SU-DHL-6 (cell line): ENCODE measurements around the gene KLHL34.

Experiments used
- H2AFZ ChIP-seq: fragments of 200-600 bp; sonication (generic); 2 replicates; pipeline ENCODE4 v1.6.1; 2014; ENCODE audit warnings: low read depth, mild to moderate bottlenecking, moderate library complexity, mixed read lengths, antibody characterized with exemption, low read length; ENCODE audit not compliant: severe bottlenecking
- H3F3A ChIP-seq: fragments of 200-600 bp; shearing (Covaris generic); 2 replicates; pipeline ENCODE4 v1.6.0; 2016; ENCODE audit warnings: antibody characterized with exemption, mild to moderate bottlenecking; ENCODE audit not compliant: insufficient read depth
- H3K27ac ChIP-seq: fragments of 200-600 bp; sonication (generic); 2 replicates; pipeline ENCODE4 v1.5.1; 2016; ENCODE audit warnings: low read depth, mild to moderate bottlenecking, low read length, moderate library complexity, mixed read lengths
- H3K27me3 ChIP-seq: fragments of 200-600 bp; sonication (generic), shearing (Covaris generic); 2 replicates; pipeline ENCODE4 v1.6.0; 2014; ENCODE audit warnings: mild to moderate bottlenecking, low read length
- H3K36me3 ChIP-seq: fragments of 200-600 bp; sonication (generic); 2 replicates; pipeline ENCODE4 v1.6.1; 2014; ENCODE audit warnings: mild to moderate bottlenecking, low read length, mixed read lengths
- H3K4me2 ChIP-seq: fragments of 300-600, 200-600 bp; shearing (Covaris generic), sonication (generic); 2 replicates; pipeline ENCODE4 v1.6.0; 2014; ENCODE audit warnings: low read length, low read depth, mild to moderate bottlenecking; ENCODE audit not compliant: poor library complexity, severe bottlenecking
- H3K4me3 ChIP-seq: fragments of 200-600 bp; sonication (generic); 2 replicates; pipeline ENCODE4 v1.5.1; 2014; ENCODE audit warnings: antibody characterized with exemption, low read length, mild to moderate bottlenecking, mixed read lengths; ENCODE audit not compliant: insufficient read depth, poor library complexity, severe bottlenecking
- H3K79me2 ChIP-seq: fragments of 200-600 bp; sonication (generic); 2 replicates; pipeline ENCODE4 v1.6.1; 2014; ENCODE audit warnings: mild to moderate bottlenecking, low read length, moderate library complexity; ENCODE audit not compliant: insufficient read depth
- H3K9ac ChIP-seq: fragments of 200-600 bp; sonication (generic); 2 replicates; pipeline ENCODE4 v1.7.0; 2014; ENCODE audit warnings: mild to moderate bottlenecking, low read length
- H3K9me2 ChIP-seq: fragments of 200-600 bp; sonication (generic); replicated peaks from 2 replicates; pipeline ENCODE4 v1.6.1; 2014; ENCODE audit warnings: low read length; ENCODE audit not compliant: insufficient read depth
- H3K9me3 ChIP-seq: fragments of 200-600 bp; sonication (generic); 2 replicates; pipeline ENCODE4 v1.6.1; 2014; ENCODE audit warnings: low read length, mixed read lengths; ENCODE audit not compliant: insufficient read depth
- H4K20me1 ChIP-seq: fragments of 200-600 bp; sonication (generic); 2 replicates; pipeline ENCODE4 v1.6.1; 2014; ENCODE audit warnings: low read depth, mild to moderate bottlenecking, antibody characterized with exemption, low read length, moderate library complexity, mixed read lengths
- EZH2phosphoT487 ChIP-seq: fragments of 200-600 bp; sonication (generic), shearing (Covaris generic); conservative IDR thresholded peaks from 2 replicates; pipeline ENCODE4 v1.6.1; 2018; ENCODE audit warnings: mild to moderate bottlenecking, antibody characterized with exemption, low read length, moderate library complexity, mixed read lengths
- TF ChIP-seq, protein P1 (sequence below): fragments of 200-600 bp; sonication (generic); IDR thresholded peaks from one replicate; pipeline ENCODE4 v1.5.1; 2017; ENCODE audit warnings: antibody characterized with exemption, mild to moderate bottlenecking, low read length, moderate library complexity; ENCODE audit not compliant: insufficient read depth, poor library complexity, severe bottlenecking

The KLHL34 gene

DNA sequence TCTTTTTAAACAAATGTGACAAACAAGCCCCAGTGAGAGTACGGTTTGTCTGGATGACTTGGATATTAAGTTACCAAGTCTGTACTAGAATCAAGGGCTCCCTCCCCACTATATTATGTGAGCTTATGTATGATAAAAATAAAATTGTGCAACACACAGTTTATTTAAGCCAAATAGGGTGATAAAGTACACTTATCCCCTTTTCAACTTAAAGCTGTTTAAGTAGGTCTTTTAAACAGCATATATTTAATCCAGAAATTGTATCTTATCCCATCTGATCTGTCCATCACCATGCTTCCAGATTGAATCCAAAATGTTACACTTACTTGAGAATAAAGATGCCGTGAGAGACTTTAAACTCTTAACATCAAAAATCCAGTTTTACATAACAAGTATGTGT is 2.0 kb upstream of the KLHL34 start:
- no peaks in the 10 kb centered on the region for H3K79me2 ChIP-seq
- TF ChIP-seq, protein P1, sequence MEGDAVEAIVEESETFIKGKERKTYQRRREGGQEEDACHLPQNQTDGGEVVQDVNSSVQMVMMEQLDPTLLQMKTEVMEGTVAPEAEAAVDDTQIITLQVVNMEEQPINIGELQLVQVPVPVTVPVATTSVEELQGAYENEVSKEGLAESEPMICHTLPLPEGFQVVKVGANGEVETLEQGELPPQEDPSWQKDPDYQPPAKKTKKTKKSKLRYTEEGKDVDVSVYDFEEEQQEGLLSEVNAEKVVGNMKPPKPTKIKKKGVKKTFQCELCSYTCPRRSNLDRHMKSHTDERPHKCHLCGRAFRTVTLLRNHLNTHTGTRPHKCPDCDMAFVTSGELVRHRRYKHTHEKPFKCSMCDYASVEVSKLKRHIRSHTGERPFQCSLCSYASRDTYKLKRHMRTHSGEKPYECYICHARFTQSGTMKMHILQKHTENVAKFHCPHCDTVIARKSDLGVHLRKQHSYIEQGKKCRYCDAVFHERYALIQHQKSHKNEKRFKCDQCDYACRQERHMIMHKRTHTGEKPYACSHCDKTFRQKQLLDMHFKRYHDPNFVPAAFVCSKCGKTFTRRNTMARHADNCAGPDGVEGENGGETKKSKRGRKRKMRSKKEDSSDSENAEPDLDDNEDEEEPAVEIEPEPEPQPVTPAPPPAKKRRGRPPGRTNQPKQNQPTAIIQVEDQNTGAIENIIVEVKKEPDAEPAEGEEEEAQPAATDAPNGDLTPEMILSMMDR: no peak
- TF ChIP-seq EZH2phosphoT487: no peak
- no peaks in the 10 kb centered on the region for H3K36me3 ChIP-seq
- H3K9me3 ChIP-seq: no peaks in the 10 kb centered on the region
- H3K4me3 ChIP-seq: no peak overlapping the region
- H3F3A ChIP-seq: no peaks in the 10 kb centered on the region
- H3K9ac ChIP-seq: no peak overlapping the region
- no peaks in the 10 kb centered on the region for H4K20me1 ChIP-seq
- H3K27ac ChIP-seq: no peak overlapping the region
- H3K27me3 ChIP-seq: no peaks in the 10 kb centered on the region
- no peak overlapping the region for H3K4me2 ChIP-seq
- no peaks in the 10 kb centered on the region for H3K9me2 ChIP-seq
- H2AFZ ChIP-seq: no peak overlapping the region

DNA sequence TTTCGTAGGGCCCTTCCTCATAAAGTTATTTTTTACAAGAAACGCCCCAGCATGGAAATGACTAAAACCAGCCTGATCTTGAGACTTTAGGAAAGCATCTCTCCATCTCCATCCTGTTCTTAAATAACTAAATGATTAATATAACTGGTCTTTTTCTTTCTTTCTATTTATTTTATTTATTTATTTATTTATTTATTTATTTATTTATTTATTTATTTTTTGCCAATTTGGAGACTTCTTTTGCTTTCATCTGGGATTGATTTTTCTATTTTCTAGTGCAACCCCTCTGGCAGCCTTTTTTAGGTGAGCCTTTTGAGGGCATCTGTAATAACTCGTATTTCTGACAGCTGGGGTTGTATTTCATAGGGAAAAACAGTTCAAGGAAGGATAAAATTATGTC is 1.2 kb upstream of the KLHL34 start:
- no peaks in the 10 kb centered on the region for H3K36me3 ChIP-seq
- no peaks in the 10 kb centered on the region for H3K79me2 ChIP-seq
- TF ChIP-seq, protein P1: no peak
- TF ChIP-seq EZH2phosphoT487: no peak
- H4K20me1 ChIP-seq: no peaks in the 10 kb centered on the region
- H3K27ac ChIP-seq: no peak overlapping the region
- no peaks in the 10 kb centered on the region for H3F3A ChIP-seq
- H3K27me3 ChIP-seq: no peaks in the 10 kb centered on the region
- H3K4me2 ChIP-seq: no peak overlapping the region
- no peaks in the 10 kb centered on the region for H3K9me2 ChIP-seq
- H3K4me3 ChIP-seq: no peak overlapping the region
- H2AFZ ChIP-seq: no peak overlapping the region
- H3K9ac ChIP-seq: no peak overlapping the region
- no peaks in the 10 kb centered on the region for H3K9me3 ChIP-seq

DNA sequence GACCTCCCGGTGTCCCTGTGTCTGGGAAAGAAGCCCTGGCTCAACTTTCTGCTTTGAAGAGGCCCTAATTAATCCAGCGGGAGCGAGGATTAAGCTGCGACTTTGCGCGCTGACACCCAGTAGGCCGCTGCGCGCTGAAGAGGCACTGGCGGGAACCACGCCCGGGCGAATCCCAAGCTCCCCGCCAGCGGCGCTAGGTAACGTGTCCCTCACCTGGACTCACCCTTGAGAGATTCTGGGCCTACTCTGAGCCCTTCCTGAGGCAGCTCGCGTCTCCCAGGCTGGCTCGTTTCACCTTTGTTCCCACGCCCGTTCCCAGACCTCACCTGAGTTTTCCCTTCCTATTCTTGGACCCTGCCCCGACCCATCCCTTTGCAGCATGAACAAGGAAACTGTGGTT is 616 bp upstream of the KLHL34 start:
- Histone ChIP-seq H3K9me3 (no peaks in the 10 kb centered on the region), H3K4me2 (no peak overlapping the region), H3K27me3 (no peaks in the 10 kb centered on the region), H2AFZ (no peak overlapping the region), H3K9me2 (no peaks in the 10 kb centered on the region), H3K9ac (no peak overlapping the region), H4K20me1 (no peaks in the 10 kb centered on the region), H3K79me2 (no peaks in the 10 kb centered on the region), H3K36me3 (no peaks in the 10 kb centered on the region), H3K4me3 (no peak overlapping the region), H3F3A (no peaks in the 10 kb centered on the region), H3K27ac (no peak overlapping the region)
- TF ChIP-seq, protein P1: no peak
- no peak for TF ChIP-seq EZH2phosphoT487
